Central memory CD8-positive, alpha-beta T cell (primary cell): ENCODE data around the gene CA12.

ENCODE experiments used
- ATAC-seq: fragments of 150-1000 bp; cut with Tn5 transposase; replicated peaks from 2 replicates; pipeline ENCODE4 v1.10.0; 2022; ENCODE audit warnings: mild to moderate bottlenecking, moderate FRiP score, moderate number of reproducible peaks; ENCODE audit not compliant: poor library complexity, severe bottlenecking; ENCODE audit errors: extremely low read depth
- DNase-seq, 2 donors: peaks; one replicate each; pipeline ENCODE4 v3.0.0; 2021; ENCODE audit warnings: low spot score in 2 of 2
- H3K27ac Mint-ChIP-seq: one replicate; pipeline ENCODE4 v1.8.0; 2022; ENCODE audit warnings: low read depth, mild to moderate bottlenecking, moderate library complexity, mixed read lengths
- H3K27me3 Mint-ChIP-seq: one replicate; pipeline ENCODE4 v1.8.0; 2022; ENCODE audit warnings: mixed read lengths
- H3K36me3 Mint-ChIP-seq: one replicate; pipeline ENCODE4 v1.8.0; 2022; ENCODE audit warnings: mild to moderate bottlenecking, moderate library complexity, mixed read lengths; ENCODE audit not compliant: insufficient read depth
- H3K4me1 Mint-ChIP-seq: one replicate; pipeline ENCODE4 v1.8.0; 2022; ENCODE audit warnings: mixed read lengths
- H3K4me3 Mint-ChIP-seq: one replicate; pipeline ENCODE4 v1.8.0; 2022; ENCODE audit warnings: mild to moderate bottlenecking, moderate library complexity, mixed read lengths
- H3K9me3 Mint-ChIP-seq: one replicate; pipeline ENCODE4 v1.8.0; 2022; ENCODE audit warnings: mixed read lengths

The CA12 gene

GRCh38 chr15:63357061-63357460 is 24.6 kb downstream of the CA12 start:
- no peaks in the 10 kb centered on the region for H3K36me3 Mint-ChIP-seq
- peaks cover 34% of the 10 kb centered on the region for H3K27me3 Mint-ChIP-seq
- H3K9me3 Mint-ChIP-seq: no peaks in the 10 kb centered on the region
- no peak for ATAC-seq
- no peak for DNase-seq
- no peaks in the 10 kb centered on the region for H3K4me1 Mint-ChIP-seq
- H3K4me3 Mint-ChIP-seq: no peak overlapping the region
- H3K27ac Mint-ChIP-seq: no peak overlapping the region

GRCh38 chr15:63354821-63355650 is 26.6 kb downstream of the CA12 start:
- no peak overlapping the region for H3K27ac Mint-ChIP-seq
- peaks cover 22% of the 10 kb centered on the region for H3K27me3 Mint-ChIP-seq
- no peaks in the 10 kb centered on the region for H3K36me3 Mint-ChIP-seq
- H3K9me3 Mint-ChIP-seq: no peaks in the 10 kb centered on the region
- ATAC-seq (no peak), DNase-seq (no peak)
- H3K4me3 Mint-ChIP-seq: no peak overlapping the region
- no peaks in the 10 kb centered on the region for H3K4me1 Mint-ChIP-seq

- Mint-ChIP-seq H3K9me3 (no peaks in the 10 kb centered on the region), H3K27me3 (peaks cover 12% of the 10 kb centered on the region), H3K27ac (no peak overlapping the region), H3K4me3 (no peak overlapping the region), H3K4me1 (no peaks in the 10 kb centered on the region), H3K36me3 (no peaks in the 10 kb centered on the region)
- DNase-seq (no peak), ATAC-seq (no peak)
Measured at GRCh38 chr15:63353887-63354286, 27.8 kb downstream of the CA12 start.

GRCh38 chr15:63353261-63353660 is 28.4 kb downstream of the CA12 start:
- Mint-ChIP-seq H3K4me1 (no peaks in the 10 kb centered on the region), H3K27ac (no peak overlapping the region), H3K27me3 (peaks cover 8% of the 10 kb centered on the region), H3K36me3 (no peaks in the 10 kb centered on the region), H3K4me3 (no peak overlapping the region), H3K9me3 (no peaks in the 10 kb centered on the region)
- ATAC-seq: no peak
- DNase-seq: no peak

- Mint-ChIP-seq H3K36me3 (no peaks in the 10 kb centered on the region), H3K27me3 (peaks cover 8% of the 10 kb centered on the region), H3K27ac (no peak overlapping the region), H3K9me3 (no peaks in the 10 kb centered on the region), H3K4me1 (no peaks in the 10 kb centered on the region), H3K4me3 (no peak overlapping the region)
- ATAC-seq (no peak), DNase-seq (no peak)
Measured at GRCh38 chr15:63352808-63353207, 28.8 kb downstream of the CA12 start.

- Mint-ChIP-seq H3K27ac (no peak overlapping the region), H3K9me3 (no peaks in the 10 kb centered on the region), H3K36me3 (no peaks in the 10 kb centered on the region), H3K27me3 (peaks cover 8% of the 10 kb centered on the region), H3K4me3 (no peak overlapping the region), H3K4me1 (no peaks in the 10 kb centered on the region)
- ATAC-seq: no peak
- no peak for DNase-seq
Measured at GRCh38 chr15:63351170-63351569, 30.5 kb downstream of the CA12 start.

GRCh38 chr15:63350178-63350621 is 31.4 kb downstream of the CA12 start:
- Mint-ChIP-seq H3K36me3 (no peaks in the 10 kb centered on the region), H3K27ac (no peak overlapping the region), H3K4me1 (no peaks in the 10 kb centered on the region), H3K4me3 (no peak overlapping the region), H3K27me3 (peaks cover 4% of the 10 kb centered on the region), H3K9me3 (no peaks in the 10 kb centered on the region)
- no peak for DNase-seq
- ATAC-seq: no peak

GRCh38 chr15:63349621-63350020 is 32.0 kb downstream of the CA12 start:
- H3K4me3 Mint-ChIP-seq: no peak overlapping the region
- H3K27ac Mint-ChIP-seq: no peak overlapping the region
- no peaks in the 10 kb centered on the region for H3K4me1 Mint-ChIP-seq
- no peak for DNase-seq
- no peaks in the 10 kb centered on the region for H3K36me3 Mint-ChIP-seq
- no peak for ATAC-seq
- H3K27me3 Mint-ChIP-seq: peaks cover 8% of the 10 kb centered on the region
- no peaks in the 10 kb centered on the region for H3K9me3 Mint-ChIP-seq

GRCh38 chr15:63349156-63349555 is 32.5 kb downstream of the CA12 start:
- Mint-ChIP-seq H3K9me3 (no peaks in the 10 kb centered on the region), H3K4me3 (no peak overlapping the region), H3K4me1 (no peaks in the 10 kb centered on the region), H3K27ac (no peak overlapping the region), H3K27me3 (peaks cover 13% of the 10 kb centered on the region), H3K36me3 (no peaks in the 10 kb centered on the region)
- DNase-seq: no peak
- no peak for ATAC-seq

- no peak for DNase-seq
Measured at GRCh38 chr15:63348392-63348791, 33.3 kb downstream of the CA12 start.

GRCh38 chr15:63347074-63347857 is 34.4 kb downstream of the CA12 start:
- Mint-ChIP-seq H3K4me3 (no peak overlapping the region), H3K4me1 (no peaks in the 10 kb centered on the region), H3K9me3 (no peaks in the 10 kb centered on the region), H3K36me3 (no peaks in the 10 kb centered on the region), H3K27ac (no peak overlapping the region), H3K27me3 (peaks cover 22% of the 10 kb centered on the region)
- ATAC-seq: no peak
- no peak for DNase-seq

More at GRCh38 chr15:63348392-63348791, 33.3 kb downstream of the CA12 start:
- Mint-ChIP-seq H3K27me3 (peaks cover 20% of the 10 kb centered on the region), H3K9me3 (no peaks in the 10 kb centered on the region), H3K27ac (no peak overlapping the region), H3K4me1 (no peaks in the 10 kb centered on the region), H3K36me3 (no peaks in the 10 kb centered on the region), H3K4me3 (no peak overlapping the region)
- no peak for ATAC-seq

- no peak overlapping the region for H3K4me3 Mint-ChIP-seq
- no peak overlapping the region for H3K27ac Mint-ChIP-seq
- no peaks in the 10 kb centered on the region for H3K36me3 Mint-ChIP-seq
- H3K27me3 Mint-ChIP-seq: peaks cover 41% of the 10 kb centered on the region
- ATAC-seq (no peak), DNase-seq (no peak)
- H3K4me1 Mint-ChIP-seq: no peaks in the 10 kb centered on the region
- no peaks in the 10 kb centered on the region for H3K9me3 Mint-ChIP-seq
Measured at GRCh38 chr15:63345391-63345752, 36.3 kb downstream of the CA12 start.
